ENCODE results near the gene U2SURP.

DNA sequence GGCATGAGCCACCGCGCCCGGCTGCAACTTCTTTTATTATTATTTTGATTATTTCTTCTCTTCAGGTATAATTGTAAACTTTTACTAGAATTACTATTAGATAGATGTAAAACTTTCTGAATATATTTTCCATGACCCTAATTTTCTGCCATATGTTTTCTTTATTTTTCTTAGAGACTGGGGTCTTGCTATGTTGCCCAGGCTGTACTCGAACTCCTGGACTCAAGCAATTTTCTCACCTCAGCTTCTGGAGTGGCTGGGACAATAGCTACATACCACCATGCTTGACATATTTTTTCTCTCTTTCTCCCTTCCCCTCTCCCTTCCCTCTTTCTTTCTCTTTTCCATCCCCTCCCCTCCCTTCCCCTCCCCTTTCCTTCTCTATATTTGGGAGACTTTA lies 88.6 kb downstream of the U2SURP start:
- TF ChIP-seq, protein P1, sequence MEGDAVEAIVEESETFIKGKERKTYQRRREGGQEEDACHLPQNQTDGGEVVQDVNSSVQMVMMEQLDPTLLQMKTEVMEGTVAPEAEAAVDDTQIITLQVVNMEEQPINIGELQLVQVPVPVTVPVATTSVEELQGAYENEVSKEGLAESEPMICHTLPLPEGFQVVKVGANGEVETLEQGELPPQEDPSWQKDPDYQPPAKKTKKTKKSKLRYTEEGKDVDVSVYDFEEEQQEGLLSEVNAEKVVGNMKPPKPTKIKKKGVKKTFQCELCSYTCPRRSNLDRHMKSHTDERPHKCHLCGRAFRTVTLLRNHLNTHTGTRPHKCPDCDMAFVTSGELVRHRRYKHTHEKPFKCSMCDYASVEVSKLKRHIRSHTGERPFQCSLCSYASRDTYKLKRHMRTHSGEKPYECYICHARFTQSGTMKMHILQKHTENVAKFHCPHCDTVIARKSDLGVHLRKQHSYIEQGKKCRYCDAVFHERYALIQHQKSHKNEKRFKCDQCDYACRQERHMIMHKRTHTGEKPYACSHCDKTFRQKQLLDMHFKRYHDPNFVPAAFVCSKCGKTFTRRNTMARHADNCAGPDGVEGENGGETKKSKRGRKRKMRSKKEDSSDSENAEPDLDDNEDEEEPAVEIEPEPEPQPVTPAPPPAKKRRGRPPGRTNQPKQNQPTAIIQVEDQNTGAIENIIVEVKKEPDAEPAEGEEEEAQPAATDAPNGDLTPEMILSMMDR (IDR thresholded peaks at IDR 0.05; ENCODE audit: low read length) = no peak
- TF ChIP-seq EZH2 (optimal IDR thresholded peaks at IDR 0.05; ENCODE audit: low read depth, low read length) = no peak

All from MM.1S (cell line).